Inferior parietal cortex (tissue), 1 donor: ENCODE data around the gene GPR161.
"Not testable (repeated sequence)": the region's sequence is repeated elsewhere in the genome, so short reads cannot be mapped to it uniquely, and the experiment has no call there.

Experiments used
- DNase-seq: peaks from one replicate; pipeline ENCODE4 v3.0.0-alpha.2; 2016; ENCODE audit errors: extremely low spot score

Gene GPR161

GRCh38 chr1:168136709-168137514, at the start of gene GPR161:
TSS of gene GPR161 (minus strand) at chr1:168136930. CDS start at chr1:168104850, 32,080 bp downstream.
- DNase-seq = peak; percentile 17

GRCh38 chr1:168181063-168181720, 44.5 kb upstream of the GPR161 start:
- DNase-seq = not testable (repeated sequence)

- peak; percentile 45 for DNase-seq
Observed at GRCh38 chr1:168180148-168180524, 43.4 kb upstream of the GPR161 start.

- no peak for DNase-seq
Observed at GRCh38 chr1:168179438-168180147, 42.9 kb upstream of the GPR161 start.

- DNase-seq = peak; percentile 98
Observed at GRCh38 chr1:168178638-168179437, 42.1 kb upstream of the GPR161 start, which contains the start of gene TIPRL. TSS of gene TIPRL (plus strand) at chr1:168178962. CDS start at chr1:168179078, 116 bp downstream.

- DNase-seq = no peak
Observed at GRCh38 chr1:168178227-168178637, 41.5 kb upstream of the GPR161 start.

GRCh38 chr1:168172250-168172915, 35.7 kb upstream of the GPR161 start:
- DNase-seq = no peak

- DNase-seq = no peak
Observed at GRCh38 chr1:168170564-168171508, 34.1 kb upstream of the GPR161 start.

GRCh38 chr1:168167806-168168205, 31.1 kb upstream of the GPR161 start:
- no peak for DNase-seq

GRCh38 chr1:168164771-168165170, 28.0 kb upstream of the GPR161 start:
- DNase-seq = no peak

GRCh38 chr1:168163670-168164069, 26.9 kb upstream of the GPR161 start:
- no peak for DNase-seq

- DNase-seq = no peak
Observed at GRCh38 chr1:168161459-168161858, 24.7 kb upstream of the GPR161 start.

- no peak for DNase-seq
Observed at GRCh38 chr1:168159979-168160378, 23.2 kb upstream of the GPR161 start.

GRCh38 chr1:168159251-168159650, 22.5 kb upstream of the GPR161 start:
- DNase-seq = no peak

- no peak for DNase-seq
Observed at GRCh38 chr1:168157638-168158037, 20.9 kb upstream of the GPR161 start.

GRCh38 chr1:168155910-168156309, 19.2 kb upstream of the GPR161 start:
- DNase-seq = no peak

GRCh38 chr1:168154707-168155106, 18.0 kb upstream of the GPR161 start:
- not testable (repeated sequence) for DNase-seq

- no peak for DNase-seq
Observed at GRCh38 chr1:168151935-168152334, 15.2 kb upstream of the GPR161 start.

GRCh38 chr1:168150283-168150682, 13.6 kb upstream of the GPR161 start:
- DNase-seq = no peak

- no peak for DNase-seq
Observed at GRCh38 chr1:168148916-168149315, 12.2 kb upstream of the GPR161 start.
